22Rv1 (cell line): ENCODE measurements around the gene OSBPL3.

Experiments
- H3K27ac ChIP-seq: fragments of 450-650 bp; 2 replicates; pipeline ENCODE4 v1.5.1; 2017
- CTCF ChIP-seq: fragments of 450-650 bp; IDR thresholded peaks from 2 replicates; pipeline ENCODE4 v1.5.1; 2017; ENCODE audit warnings: mild to moderate bottlenecking
- ZFX ChIP-seq: fragments of 450-650 bp; IDR thresholded peaks from 2 replicates; pipeline ENCODE4 v1.6.1; 2017; ENCODE audit warnings: antibody characterized with exemption, borderline replicate concordance

OSBPL3 gene

GRCh38 chr7:24763303-24763901 is 216.6 kb downstream of the OSBPL3 start:
- no peak for TF ChIP-seq ZFX
- TF ChIP-seq CTCF: no peak
- H3K27ac ChIP-seq: no peak overlapping the region

DNA sequence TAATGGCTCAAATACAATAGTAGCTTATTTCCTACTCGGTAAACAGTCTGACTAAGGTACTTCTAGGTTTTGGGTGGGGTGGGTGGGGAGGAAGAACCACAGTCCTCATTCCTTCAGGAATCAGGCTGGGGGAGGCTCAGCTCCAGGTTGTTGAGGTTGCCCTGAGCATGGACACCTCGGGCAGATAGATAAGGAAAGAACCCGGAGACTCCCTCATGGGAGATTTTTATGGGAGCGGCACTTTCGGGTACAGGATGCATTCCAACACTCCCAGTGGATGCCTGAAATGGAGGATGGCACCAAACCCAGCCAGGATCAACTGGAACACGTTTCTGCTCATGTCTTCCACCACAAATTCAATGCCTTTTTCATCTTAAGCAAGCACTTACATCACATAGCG is 217.2 kb downstream of the OSBPL3 start:
- no peak for TF ChIP-seq ZFX
- no peak for TF ChIP-seq CTCF
- H3K27ac ChIP-seq: no peak overlapping the region

DNA sequence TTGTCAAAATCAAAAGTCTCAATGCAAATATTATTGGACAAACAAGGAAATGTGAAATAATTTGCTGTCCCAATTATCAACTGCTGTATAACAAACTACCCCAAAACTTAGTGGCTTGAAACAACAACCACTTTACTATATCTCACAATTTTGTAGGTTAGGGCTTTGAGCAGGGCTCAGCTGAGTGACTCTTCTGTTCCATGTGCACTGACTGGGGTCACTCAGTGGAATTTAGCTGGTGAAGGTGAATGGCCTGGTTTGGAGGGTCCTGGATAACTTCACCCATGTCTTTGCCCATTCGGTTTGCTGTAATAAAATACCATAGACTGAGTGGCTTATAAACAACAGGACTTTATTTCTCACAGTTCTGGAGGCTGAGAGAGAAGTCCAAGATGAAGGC is 219.0 kb downstream of the OSBPL3 start:
- no peak for TF ChIP-seq CTCF
- no peak for TF ChIP-seq ZFX
- no peak overlapping the region for H3K27ac ChIP-seq

- TF ChIP-seq CTCF (no peak), ZFX (no peak)
- no peak within 1 kb of the TSS for H3K27ac ChIP-seq
Observed at GRCh38 chr7:24757353-24758275, 222.4 kb downstream of the OSBPL3 start, which contains the start of gene GSDME. Gene GSDME (minus strand): TSS chr7:24757464. CDS start chr7:24749774, 7,690 bp downstream.

- TF ChIP-seq ZFX (no peak), CTCF (no peak)
- H3K27ac ChIP-seq: no peak overlapping the region
Observed at GRCh38 chr7:24756545-24757352, 223.2 kb downstream of the OSBPL3 start.

DNA sequence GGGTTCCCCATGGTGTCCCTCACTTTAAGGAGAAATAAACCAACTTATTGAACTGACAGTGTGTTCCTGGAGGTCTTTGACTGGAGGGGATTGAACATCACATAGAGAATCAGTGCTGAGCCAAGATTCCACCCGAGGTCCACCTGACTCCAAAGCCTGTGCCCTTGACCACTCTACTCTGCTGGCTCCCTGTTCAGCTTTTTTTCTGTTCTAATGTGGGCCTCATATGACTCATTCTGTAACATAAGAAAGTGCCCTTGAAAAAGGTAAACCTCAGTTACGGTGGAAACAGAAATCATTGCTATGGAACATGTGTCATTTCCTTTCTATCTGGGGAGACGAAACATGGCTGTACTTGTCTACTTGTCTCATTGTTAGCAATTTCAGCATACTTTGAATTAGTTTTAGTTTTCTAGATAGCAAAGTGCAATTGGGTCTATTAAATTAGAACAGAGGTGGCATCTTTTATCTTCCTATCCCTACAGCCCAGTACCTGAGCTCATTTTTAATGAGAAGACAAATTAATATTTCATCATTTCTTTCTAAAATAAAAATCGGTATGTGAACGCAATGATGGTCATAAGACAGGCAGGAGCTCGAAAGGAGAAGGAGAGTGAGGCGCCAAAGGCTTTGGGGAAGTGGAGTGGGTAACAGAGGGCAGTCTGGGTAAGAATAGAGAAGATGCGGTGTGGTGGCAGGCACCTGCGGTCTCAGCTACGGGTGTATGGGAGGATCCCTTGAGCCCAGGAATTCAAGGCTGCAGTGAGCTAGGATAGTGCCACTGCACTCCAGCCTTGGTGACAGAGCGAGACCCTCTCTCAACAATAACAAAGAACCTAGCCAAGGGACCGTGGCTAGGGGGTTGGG is 224.2 kb downstream of the OSBPL3 start:
- H3K27ac ChIP-seq: no peak overlapping the region
- no peak for TF ChIP-seq CTCF
- no peak for TF ChIP-seq ZFX
